Left ventricle myocardium superior (tissue), 1 donor: ENCODE measurements around the gene ATG2A. TPM values are rescaled to one million over a fixed set of nuclear protein-coding genes. Genes with fewer than 3 reads are reported as not detected.

ENCODE experiments used
- ATAC-seq: fragments of 200-7000 bp; cut with Tn5 transposase; one replicate; pipeline ENCODE4 v1.9.1; 2020; ENCODE audit warnings: mild to moderate bottlenecking, moderate library complexity
- DNase-seq: peaks from one replicate; pipeline ENCODE4 v3.0.0-alpha.2; 2020
- intact Hi-C: fragments of 100-400 bp; cut with micrococcal nuclease; formaldehyde crosslinking; loops from one replicate; pipeline ENCODE4 v1.11.0; 2022
- total RNA-seq: library from RNA; stranded (reverse); fragmentation: NEBNext Ultra II Directional; extraction: Animal tissue kit (Norgen Biotek cat#: 25700); gene quantifications from one replicate; pipeline ENCODE4 v1.2.1, GENCODE V29; 2021
- donor health status: DM: no; HTN: yes; CAD: no; lungs with severe emphysema.

The ATG2A gene
- total RNA-seq, 1 donor from 2014 or later, result 13.0 TPM

GRCh38 chr11:64906314-64906635 lies 10.7 kb downstream of the ATG2A start:
- DNase-seq, result peak; percentile 19
- intact Hi-C loops, result no loop called here
- no peak for ATAC-seq

- intact Hi-C loops, result no loop called here
- no peak for DNase-seq
- no peak for ATAC-seq
Measured at GRCh38 chr11:64905516-64906313, 11.3 kb downstream of the ATG2A start.

GRCh38 chr11:64903291-64903833 lies 13.6 kb downstream of the ATG2A start:
- intact Hi-C loops, result no loop called here
- no peak for ATAC-seq

GRCh38 chr11:64902102-64902900 lies 14.7 kb downstream of the ATG2A start:
- no peak for ATAC-seq
- DNase-seq, result no peak
- intact Hi-C loops, result no loop called here

More at GRCh38 chr11:64903291-64903833, 13.6 kb downstream of the ATG2A start:
- DNase-seq, result no peak

- DNase-seq (no peak), ATAC-seq (no peak)
- intact Hi-C loops, result no loop called here
Measured at GRCh38 chr11:64900774-64901173, 16.2 kb downstream of the ATG2A start.

GRCh38 chr11:64900263-64900678 lies 16.7 kb downstream of the ATG2A start:
- ATAC-seq, result no peak
- no peak for DNase-seq
- intact Hi-C loops, result no loop called here

GRCh38 chr11:64898541-64898940 lies 18.5 kb downstream of the ATG2A start:
- no peak for DNase-seq

GRCh38 chr11:64898076-64898445 lies 18.9 kb downstream of the ATG2A start:
- intact Hi-C loops, result no loop called here
- ATAC-seq, result no peak
- no peak for DNase-seq

More at GRCh38 chr11:64898541-64898940, 18.5 kb downstream of the ATG2A start:
- no peak for ATAC-seq
- intact Hi-C loops, result no loop called here

GRCh38 chr11:64897381-64898075 lies 19.5 kb downstream of the ATG2A start:
- ATAC-seq (no peak), DNase-seq (no peak)
- intact Hi-C loops, result no loop called here

- intact Hi-C loops, result no loop called here
- DNase-seq, result no peak
- no peak for ATAC-seq
Measured at GRCh38 chr11:64896448-64897022, 20.5 kb downstream of the ATG2A start.

- intact Hi-C loops, result loop anchor here (2.0 kb wide), 1 partner anchor 48 kb away; no protein-coding TSS in a partner anchor
- peak; percentile 4 for ATAC-seq
- DNase-seq, result no peak
Measured at GRCh38 chr11:64894812-64895452, 22.1 kb downstream of the ATG2A start.

- intact Hi-C loops, result loop anchor here (2.0 kb wide), 1 partner anchor 47 kb away; no protein-coding TSS in a partner anchor
- ATAC-seq (peak; percentile 86), DNase-seq (peak; percentile 95)
Measured at GRCh38 chr11:64894070-64894811, 22.8 kb downstream of the ATG2A start.

- DNase-seq, result no peak
- intact Hi-C loops, result loop anchor here (2.0 kb wide), 1 partner anchor 47 kb away; no protein-coding TSS in a partner anchor
- ATAC-seq, result peak; percentile 3
Measured at GRCh38 chr11:64893194-64894069, 23.6 kb downstream of the ATG2A start.

GRCh38 chr11:64892838-64893193 lies 24.2 kb downstream of the ATG2A start:
- DNase-seq (no peak), ATAC-seq (no peak)
- intact Hi-C loops, result no loop called here

GRCh38 chr11:64892411-64892831 lies 24.6 kb downstream of the ATG2A start:
- intact Hi-C loops, result no loop called here
- ATAC-seq, result peak; percentile 5
- DNase-seq, result peak; percentile 55

GRCh38 chr11:64891880-64892279 lies 25.1 kb downstream of the ATG2A start:
- intact Hi-C loops, result no loop called here
- no peak for DNase-seq
- no peak for ATAC-seq

GRCh38 chr11:64891215-64891848 lies 25.7 kb downstream of the ATG2A start:
- intact Hi-C loops, result no loop called here
- no peak for DNase-seq
- no peak for ATAC-seq
